Osteocyte (in vitro differentiated cells): ENCODE data around the gene CDC42SE2. TPM values are rescaled to one million over a fixed set of nuclear protein-coding genes. Genes with fewer than 3 reads are reported as not detected.

Experiments used
- DNase-seq: peaks from one replicate; pipeline ENCODE4 v3.0.0; 2021; ENCODE audit warnings: mixed read lengths; ENCODE audit not compliant: unreplicated experiment; ENCODE audit errors: extremely low spot score
- H3K27ac Mint-ChIP-seq: one replicate; pipeline ENCODE4 v1.8.0; 2021; ENCODE audit warnings: mild to moderate bottlenecking, mixed read lengths; ENCODE audit not compliant: unreplicated experiment
- H3K27me3 Mint-ChIP-seq: one replicate; pipeline ENCODE4 v1.8.0; 2021; ENCODE audit warnings: mixed read lengths; ENCODE audit not compliant: unreplicated experiment
- H3K36me3 Mint-ChIP-seq: one replicate; pipeline ENCODE4 v1.8.0; 2021; ENCODE audit warnings: mixed read lengths; ENCODE audit not compliant: unreplicated experiment
- H3K4me1 Mint-ChIP-seq: one replicate; pipeline ENCODE4 v1.8.0; 2021; ENCODE audit warnings: mixed read lengths; ENCODE audit not compliant: unreplicated experiment
- H3K4me3 Mint-ChIP-seq: one replicate; pipeline ENCODE4 v1.8.0; 2021; ENCODE audit warnings: mild to moderate bottlenecking, moderate library complexity, mixed read lengths; ENCODE audit not compliant: unreplicated experiment
- H3K9me3 Mint-ChIP-seq: one replicate; pipeline ENCODE4 v1.8.0; 2021; ENCODE audit warnings: mixed read lengths; ENCODE audit not compliant: unreplicated experiment
- CTCF ChIP-seq: fragments of 200-600 bp; sonication (generic); IDR thresholded peaks from 2 replicates; pipeline ENCODE4 v1.5.0; 2021; ENCODE audit warnings: antibody characterized with exemption, mild to moderate bottlenecking, moderate library complexity
- total RNA-seq: library from RNA; stranded (reverse); gene quantifications from 2 replicates; pipeline ENCODE4 v1.2.1, GENCODE V29; 2021

Gene CDC42SE2
- total RNA-seq, 1 donor from 2014 or later: 21.6 TPM

- TF ChIP-seq CTCF: no peak
- no peak for DNase-seq
Observed at GRCh38 chr5:131281868-131282234, 18.0 kb downstream of the CDC42SE2 start.

DNA sequence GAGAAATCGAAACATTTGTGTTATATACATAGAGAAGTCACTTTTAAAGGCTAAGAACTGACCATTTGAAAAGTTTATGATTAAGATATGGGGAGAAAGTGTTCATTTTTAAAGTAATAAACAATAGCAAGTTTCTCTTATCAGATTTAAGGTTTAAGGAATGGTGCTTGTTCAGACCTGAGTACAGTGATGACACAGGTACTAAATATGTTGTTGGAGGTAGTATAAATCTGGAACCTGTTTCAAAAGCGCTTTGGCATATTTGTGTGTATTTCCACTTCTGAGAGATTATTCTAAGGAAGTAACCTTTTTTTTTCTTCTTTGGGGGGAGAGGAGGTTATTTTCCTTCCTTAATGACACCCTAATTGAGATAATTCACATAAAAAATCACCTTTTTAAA lies 18.4 kb downstream of the CDC42SE2 start:
- Mint-ChIP-seq H3K4me3 (no peak overlapping the region), H3K4me1 (peaks cover 33% of the 10 kb centered on the region), H3K36me3 (no peaks in the 10 kb centered on the region), H3K27ac (peak overlapping the region; percentile 64), H3K9me3 (no peaks in the 10 kb centered on the region), H3K27me3 (no peaks in the 10 kb centered on the region)
- no peak for TF ChIP-seq CTCF
- DNase-seq: no peak

More at GRCh38 chr5:131281868-131282234, 18.0 kb downstream of the CDC42SE2 start:
- Mint-ChIP-seq H3K9me3 (no peaks in the 10 kb centered on the region), H3K36me3 (no peaks in the 10 kb centered on the region), H3K27me3 (no peaks in the 10 kb centered on the region), H3K4me3 (no peak overlapping the region), H3K4me1 (peaks cover 33% of the 10 kb centered on the region), H3K27ac (peak overlapping the region; percentile 64)

DNA sequence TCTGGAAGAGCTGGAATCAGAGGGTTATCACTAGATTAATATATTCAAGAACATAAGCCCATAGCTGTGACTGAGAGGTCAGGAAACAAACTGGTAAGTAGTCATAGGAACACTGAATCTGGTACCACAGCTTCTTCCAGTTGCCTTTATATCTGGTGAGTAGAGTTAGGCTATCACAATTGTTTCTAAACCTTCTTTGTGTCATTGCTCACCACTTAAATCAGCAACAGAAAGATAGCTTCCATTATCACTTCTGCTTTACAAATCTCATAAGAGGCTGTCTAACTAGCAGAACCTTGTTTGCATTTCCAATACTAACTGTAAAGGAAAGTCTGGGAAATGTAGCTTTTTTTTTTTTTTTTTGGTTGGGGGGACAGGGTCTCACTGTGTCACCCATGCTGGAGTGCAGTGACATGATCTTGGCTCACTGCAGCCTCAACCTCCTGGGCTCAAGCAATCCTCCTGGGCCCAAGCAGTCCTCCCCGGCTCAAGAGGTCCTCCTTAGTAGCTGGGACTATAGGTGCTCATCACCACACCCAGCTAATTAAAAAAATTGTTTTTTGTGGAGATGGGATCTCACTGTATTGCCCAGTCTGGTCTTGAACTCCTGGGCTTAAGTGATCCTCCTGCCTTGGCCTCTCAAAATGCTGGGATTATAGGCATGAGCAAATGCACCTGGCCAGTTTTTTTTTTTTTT lies 22.0 kb downstream of the CDC42SE2 start:
- Mint-ChIP-seq H3K27me3 (no peaks in the 10 kb centered on the region), H3K4me1 (peaks cover 15% of the 10 kb centered on the region), H3K27ac (no peak overlapping the region), H3K4me3 (no peak overlapping the region), H3K36me3 (peaks cover 4% of the 10 kb centered on the region), H3K9me3 (no peaks in the 10 kb centered on the region)
- no peak for TF ChIP-seq CTCF
- no peak for DNase-seq

GRCh38 chr5:131286400-131286715 lies 22.5 kb downstream of the CDC42SE2 start:
- no peaks in the 10 kb centered on the region for H3K27me3 Mint-ChIP-seq
- H3K36me3 Mint-ChIP-seq: peaks cover 4% of the 10 kb centered on the region
- H3K4me1 Mint-ChIP-seq: peaks cover 10% of the 10 kb centered on the region
- no peak for DNase-seq
- no peak overlapping the region for H3K27ac Mint-ChIP-seq
- no peak overlapping the region for H3K4me3 Mint-ChIP-seq
- no peaks in the 10 kb centered on the region for H3K9me3 Mint-ChIP-seq
- TF ChIP-seq CTCF: no peak

DNA sequence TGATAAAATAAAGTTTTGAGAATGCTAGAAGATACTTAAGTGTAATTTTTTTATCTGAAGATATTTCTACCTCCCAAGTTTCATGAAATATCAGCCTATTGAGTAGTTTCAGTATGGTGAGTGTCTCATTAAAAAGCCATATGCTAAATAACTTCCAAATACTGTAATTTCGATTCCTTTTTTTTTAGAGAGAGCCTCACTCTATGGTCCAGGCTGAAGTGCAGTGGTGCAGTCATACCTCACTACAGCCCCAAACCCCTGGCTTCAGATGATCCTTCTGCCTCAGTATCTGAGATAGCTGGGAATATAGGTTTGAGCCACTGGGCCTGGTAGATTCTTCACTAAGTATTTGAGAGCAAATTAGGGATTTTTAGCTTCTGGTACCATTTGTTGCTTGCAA lies 24.5 kb downstream of the CDC42SE2 start:
- no peaks in the 10 kb centered on the region for H3K27me3 Mint-ChIP-seq
- no peak for TF ChIP-seq CTCF
- peaks cover 4% of the 10 kb centered on the region for H3K36me3 Mint-ChIP-seq

More for the DNA sequence above, 24.5 kb downstream of the CDC42SE2 start:
- H3K4me3 Mint-ChIP-seq: no peak overlapping the region
- no peaks in the 10 kb centered on the region for H3K9me3 Mint-ChIP-seq
- H3K27ac Mint-ChIP-seq: no peak overlapping the region
- no peaks in the 10 kb centered on the region for H3K4me1 Mint-ChIP-seq
- DNase-seq: no peak
